Measurements from ENCODE around the gene FUT7. TPM values are rescaled to one million over a fixed set of nuclear protein-coding genes. Genes with fewer than 3 reads are reported as not detected.

FUT7 gene
- total RNA-seq, 4 donors from 2014 or later, result 0.60 TPM; not detected in 3

DNA sequence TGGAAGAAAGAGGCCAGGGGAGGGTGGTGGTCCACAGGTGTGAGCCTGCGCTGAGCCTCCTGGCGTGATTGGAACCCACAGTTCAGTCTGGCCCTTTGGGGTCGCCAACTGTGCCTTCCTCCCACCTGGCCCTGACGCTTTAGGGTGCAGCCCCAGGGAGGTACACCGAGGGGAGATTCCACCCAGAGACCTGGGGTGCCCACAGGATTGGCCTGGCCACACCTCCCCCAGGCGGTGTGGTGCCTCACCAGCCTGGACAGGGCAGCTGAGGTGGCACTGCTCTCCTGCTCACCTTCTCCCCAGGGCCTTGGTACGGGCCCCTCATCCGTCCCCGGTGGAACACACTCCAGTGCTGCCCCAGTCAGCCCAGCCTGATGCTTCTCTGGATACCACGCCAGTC lies 34.5 kb downstream of the FUT7 start:
- no peak for DNase-seq (ENCODE audit: low spot score in 2 of 2)
- Histone ChIP-seq H3K4me3 (no peak overlapping the region), H3K27ac (peak overlapping the region in 3 of 4 donors; percentile 63 to 89 (median 76)), H3K36me3 (peaks cover 0 to 15% (median 0%) of the 10 kb centered on the region in 3 donors), H3K27me3 (no peaks in the 10 kb centered on the region), H3K9me3 (no peaks in the 10 kb centered on the region), H3K4me1 (peaks cover 0 to 71% (median 61%) of the 10 kb centered on the region in 4 donors)
- TF ChIP-seq, protein P1, sequence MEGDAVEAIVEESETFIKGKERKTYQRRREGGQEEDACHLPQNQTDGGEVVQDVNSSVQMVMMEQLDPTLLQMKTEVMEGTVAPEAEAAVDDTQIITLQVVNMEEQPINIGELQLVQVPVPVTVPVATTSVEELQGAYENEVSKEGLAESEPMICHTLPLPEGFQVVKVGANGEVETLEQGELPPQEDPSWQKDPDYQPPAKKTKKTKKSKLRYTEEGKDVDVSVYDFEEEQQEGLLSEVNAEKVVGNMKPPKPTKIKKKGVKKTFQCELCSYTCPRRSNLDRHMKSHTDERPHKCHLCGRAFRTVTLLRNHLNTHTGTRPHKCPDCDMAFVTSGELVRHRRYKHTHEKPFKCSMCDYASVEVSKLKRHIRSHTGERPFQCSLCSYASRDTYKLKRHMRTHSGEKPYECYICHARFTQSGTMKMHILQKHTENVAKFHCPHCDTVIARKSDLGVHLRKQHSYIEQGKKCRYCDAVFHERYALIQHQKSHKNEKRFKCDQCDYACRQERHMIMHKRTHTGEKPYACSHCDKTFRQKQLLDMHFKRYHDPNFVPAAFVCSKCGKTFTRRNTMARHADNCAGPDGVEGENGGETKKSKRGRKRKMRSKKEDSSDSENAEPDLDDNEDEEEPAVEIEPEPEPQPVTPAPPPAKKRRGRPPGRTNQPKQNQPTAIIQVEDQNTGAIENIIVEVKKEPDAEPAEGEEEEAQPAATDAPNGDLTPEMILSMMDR (IDR thresholded peaks at IDR 0.05), result no peak
- no peak for TF ChIP-seq POLR2A (IDR thresholded peaks at IDR 0.05)
- no peak for TF ChIP-seq EP300 (IDR thresholded peaks at IDR 0.05)
- 83 to 84% methylated on average over 7 to 8 of the region's 10 CpGs for WGBS, 2 donors

DNA sequence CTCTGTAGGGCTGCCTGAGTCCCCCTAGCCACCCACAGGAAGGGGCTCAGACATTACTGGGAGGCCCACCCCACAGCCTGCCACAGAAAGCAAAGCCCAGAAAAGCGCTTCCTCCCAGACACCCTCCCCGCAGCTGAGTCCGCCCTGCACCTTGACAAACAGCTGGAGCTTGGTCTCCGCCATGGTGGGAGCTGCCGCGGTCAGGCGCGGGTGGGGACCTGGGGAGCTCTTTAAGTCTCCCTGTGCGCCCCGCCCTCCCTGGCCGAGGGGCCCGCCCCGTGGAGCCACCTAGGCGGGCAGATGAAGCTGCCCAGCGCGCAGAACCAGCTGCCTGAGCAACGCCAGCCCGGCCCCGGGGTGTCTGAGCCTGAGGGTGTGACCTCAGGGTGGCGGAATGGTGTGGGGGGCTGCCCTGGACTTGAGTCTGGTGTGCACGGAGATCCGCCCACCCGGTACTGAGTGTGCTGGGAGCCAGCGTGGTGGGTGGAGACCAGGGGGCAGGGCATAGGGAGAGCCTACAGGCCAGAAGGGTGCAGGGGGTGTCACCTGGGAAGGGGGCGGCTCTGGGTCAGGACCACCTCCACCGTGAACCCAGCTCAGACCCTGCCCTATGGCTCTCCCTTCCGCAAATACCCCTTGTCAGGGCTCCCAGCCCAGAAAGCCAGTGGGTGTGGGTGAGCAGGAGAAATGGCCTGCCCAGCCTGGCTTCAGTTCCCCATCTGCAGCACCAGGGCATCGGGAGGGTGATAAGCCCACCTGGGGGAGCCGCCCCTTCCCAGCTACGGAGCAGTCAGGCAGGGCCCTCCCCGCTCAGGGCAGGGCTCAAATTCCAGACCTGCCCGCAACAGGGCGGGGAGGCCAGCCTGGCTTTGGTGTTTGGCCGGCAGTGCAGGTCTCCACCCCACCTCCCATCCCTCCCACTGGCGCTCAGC lies 35.3 kb downstream of the FUT7 start, which contains the start of gene CLIC3:
CLIC3 (minus strand) TSS at position 208 of the 932 bp plus-strand sequence; CDS start at position 183, 25 bp downstream.
- Histone ChIP-seq H3K4me3 (peak within 1 kb of the TSS; percentile 1 to 38 (median 26)), H3K27ac (peak within 1 kb of the TSS; percentile 52 to 89 (median 70)), H3K9me3 (no peaks in the 10 kb centered on the region), H3K27me3 (no peaks in the 10 kb centered on the region), H3K4me1 (peaks cover 0 to 75% (median 61%) of the 10 kb centered on the region in 4 donors), H3K36me3 (peaks cover 0 to 15% (median 0%) of the 10 kb centered on the region in 3 donors)
- 21 to 34% methylated on average over 23 to 29 of the region's 35 CpGs for WGBS, 2 donors
- no peak for DNase-seq (ENCODE audit: low spot score in 2 of 2)
- TF ChIP-seq, protein P1 (IDR thresholded peaks at IDR 0.05), result no peak
- TF ChIP-seq POLR2A (IDR thresholded peaks at IDR 0.05), result no peak
- TF ChIP-seq EP300 (IDR thresholded peaks at IDR 0.05), result no peak

DNA sequence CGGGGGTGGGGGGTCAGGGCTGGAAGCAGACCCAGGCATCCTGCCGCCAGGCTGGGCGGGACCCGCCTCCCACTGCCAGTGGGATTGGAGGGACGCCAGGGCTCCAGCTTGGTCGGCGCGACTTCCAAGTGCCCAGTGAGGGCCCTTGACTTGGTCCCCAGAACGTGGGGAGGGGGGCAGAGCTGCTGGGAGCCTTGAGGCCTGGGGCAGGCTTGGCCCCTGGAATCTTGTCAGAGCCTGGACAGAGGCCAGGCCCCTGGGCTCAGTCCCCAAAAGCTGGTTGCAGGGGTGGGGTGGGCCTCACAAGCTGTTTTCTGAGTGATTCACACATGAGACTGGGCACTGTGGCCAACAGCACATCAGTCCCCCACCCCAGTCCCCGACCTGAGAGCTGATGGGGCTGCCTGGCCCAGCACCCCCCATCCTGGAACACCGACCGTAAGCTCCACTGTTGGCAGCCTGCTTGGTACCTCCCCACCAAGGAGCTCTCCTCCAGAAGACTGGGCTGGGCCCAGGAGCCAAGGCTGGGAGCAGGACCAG lies 36.0 kb downstream of the FUT7 start:
- Histone ChIP-seq H3K36me3 (peaks cover 0 to 15% (median 0%) of the 10 kb centered on the region in 3 donors), H3K4me1 (peaks cover 0 to 76% (median 61%) of the 10 kb centered on the region in 4 donors), H3K27me3 (no peaks in the 10 kb centered on the region), H3K9me3 (no peaks in the 10 kb centered on the region), H3K4me3 (peak overlapping the region in 2 of 4 donors; percentile 26 to 38), H3K27ac (peak overlapping the region; percentile 52 to 89 (median 70))
- TF ChIP-seq POLR2A (IDR thresholded peaks at IDR 0.05), result no peak
- TF ChIP-seq EP300 (IDR thresholded peaks at IDR 0.05), result peak in 1 of 2 donors; percentile 21
- TF ChIP-seq, protein P1 (IDR thresholded peaks at IDR 0.05), result no peak
- DNase-seq (ENCODE audit: low spot score in 2 of 2), result no peak
- 11 to 40% methylated on average over 1 to 10 of the region's 12 CpGs for WGBS, 2 donors

DNA sequence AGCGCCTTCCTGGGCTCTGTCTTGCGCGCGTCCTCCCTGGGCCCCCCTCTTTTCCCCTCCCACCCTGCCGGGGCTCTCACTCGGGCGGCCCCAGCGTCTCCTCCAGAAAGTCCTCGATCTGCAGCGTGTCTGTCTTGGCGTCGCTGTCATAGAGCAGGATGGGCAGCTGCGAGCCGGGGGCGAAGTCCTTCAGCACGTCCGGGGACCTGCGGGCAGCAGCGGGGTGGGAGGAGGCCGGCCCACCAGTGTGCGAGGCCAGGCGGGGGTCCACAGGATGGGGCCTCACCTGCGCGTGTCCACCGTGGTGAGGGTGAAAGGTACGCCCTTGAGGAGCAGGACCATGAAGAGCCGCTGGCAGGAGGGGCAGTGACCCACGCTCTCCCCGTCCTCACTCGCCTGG lies 36.5 kb downstream of the FUT7 start:
- 31 to 43% methylated on average over 5 to 29 of the region's 30 CpGs for WGBS, 2 donors
- no peaks in the 10 kb centered on the region for H3K9me3 ChIP-seq
- H3K4me1 ChIP-seq, result peaks cover 0 to 72% (median 58%) of the 10 kb centered on the region in 4 donors
- no peak for DNase-seq (ENCODE audit: low spot score in 2 of 2)
- no peaks in the 10 kb centered on the region for H3K27me3 ChIP-seq
- peak overlapping the region; percentile 52 to 89 (median 70) for H3K27ac ChIP-seq
- TF ChIP-seq, protein P1 (IDR thresholded peaks at IDR 0.05), result no peak
- TF ChIP-seq POLR2A (IDR thresholded peaks at IDR 0.05), result no peak
- TF ChIP-seq EP300 (IDR thresholded peaks at IDR 0.05), result no peak
- H3K4me3 ChIP-seq, result peak overlapping the region in 3 of 4 donors; percentile 1 to 38 (median 17)
- H3K36me3 ChIP-seq, result peaks cover 0 to 15% (median 0%) of the 10 kb centered on the region in 3 donors

Data from tibial nerve (tissue), 4 donors.